ENCODE measurements around the gene DUSP22.

Gene DUSP22

DNA sequence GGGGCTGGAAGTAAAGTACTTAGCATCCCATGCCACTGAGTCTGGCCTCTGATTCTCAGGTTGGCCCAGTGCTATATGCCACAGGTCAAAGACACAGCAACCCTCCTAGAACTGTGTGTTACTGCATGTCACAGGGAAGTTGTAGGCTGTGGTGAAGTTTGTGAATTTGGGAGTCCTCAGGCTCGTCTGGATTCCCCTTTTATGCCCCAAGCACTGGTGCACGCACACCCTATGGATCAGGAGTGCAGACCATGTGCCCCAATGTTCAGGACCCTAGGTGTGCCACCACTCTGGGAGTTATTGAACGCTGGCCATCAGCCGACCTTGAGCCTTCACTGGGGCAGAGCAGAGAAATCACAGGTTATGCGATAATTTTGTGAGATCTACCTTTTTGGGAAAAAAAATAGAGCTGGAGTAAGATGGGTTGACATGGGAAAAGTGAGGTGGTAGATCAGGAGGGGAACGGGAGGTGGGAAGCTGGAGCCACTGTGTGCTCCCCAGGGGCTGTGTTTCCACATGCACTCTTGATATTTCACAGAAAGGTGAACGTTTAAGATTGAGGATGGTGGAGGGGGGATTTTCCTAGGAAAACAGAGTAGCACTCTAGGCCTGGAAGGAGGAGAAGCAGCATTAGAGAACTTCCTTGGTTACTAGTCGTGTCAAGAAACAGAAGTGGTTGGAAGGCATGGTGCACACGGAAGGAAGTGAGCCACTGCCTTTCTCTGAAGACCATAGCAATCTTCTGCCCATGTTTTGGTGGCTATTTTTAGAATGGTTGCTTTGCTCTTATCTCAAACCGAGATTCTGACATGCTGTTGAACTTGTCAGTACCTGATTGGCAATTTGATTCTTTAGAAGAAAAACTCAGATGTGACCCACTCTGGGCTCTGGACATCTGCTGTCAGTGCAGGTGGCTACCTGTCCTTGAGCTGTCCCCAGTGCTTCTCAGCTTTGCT lies 44.1 kb downstream of the DUSP22 start:
- DNase-seq (ENCODE audit: low read depth in 4 of 4, low spot score in 1 of 4), result no peak

DNA sequence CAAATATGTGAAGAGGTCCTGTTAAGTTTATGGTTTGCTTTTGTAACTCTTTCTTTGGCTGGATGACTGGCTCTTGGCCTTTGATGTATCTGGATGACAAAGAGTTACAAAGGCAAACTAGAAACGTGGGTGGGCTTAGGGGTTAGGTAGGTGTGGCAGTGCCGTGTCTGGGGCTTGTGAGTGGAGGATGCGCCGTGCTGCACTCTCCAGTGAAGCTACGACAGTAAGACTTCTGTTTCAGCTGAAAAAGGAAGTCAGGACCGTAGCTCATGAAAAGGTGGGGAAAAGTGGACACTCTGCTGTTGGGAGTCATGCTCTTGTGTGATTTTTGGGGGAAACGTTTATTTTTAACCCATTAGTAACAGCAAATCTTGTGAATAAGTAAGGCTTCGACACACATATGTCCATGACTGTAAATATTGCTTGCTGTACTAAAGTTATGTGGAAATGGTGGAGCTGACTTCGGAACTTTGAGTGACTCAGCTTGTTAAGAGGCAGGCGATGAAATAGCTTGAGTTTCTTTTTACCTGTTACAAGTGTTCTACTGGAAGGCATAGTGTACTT lies 45.6 kb downstream of the DUSP22 start:
- no peak for DNase-seq (ENCODE audit: low read depth in 4 of 4, low spot score in 1 of 4)

DNA sequence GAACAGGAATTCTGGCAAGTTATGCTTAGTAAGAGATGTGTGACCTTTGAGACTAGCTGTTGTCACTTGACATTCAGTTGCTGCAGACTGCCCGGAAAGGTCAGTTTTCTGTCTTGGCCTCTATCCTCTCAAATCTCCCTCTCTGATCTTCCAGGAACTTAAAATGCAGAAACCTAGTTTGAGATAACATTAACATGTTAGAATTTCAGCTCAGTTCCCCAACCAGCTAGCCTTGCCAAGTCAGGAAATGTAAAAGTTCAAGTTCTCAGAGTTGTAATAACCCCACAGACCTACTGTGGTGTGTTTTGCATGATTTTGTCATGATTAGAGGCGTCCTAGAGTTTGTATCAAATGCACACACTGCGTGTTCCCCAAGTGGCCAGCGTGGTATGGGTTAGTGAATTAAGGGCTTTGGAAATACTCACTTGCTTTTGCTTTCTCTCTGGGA lies 46.6 kb downstream of the DUSP22 start:
- no peak for DNase-seq (ENCODE audit: low read depth in 4 of 4, low spot score in 1 of 4)

DNA sequence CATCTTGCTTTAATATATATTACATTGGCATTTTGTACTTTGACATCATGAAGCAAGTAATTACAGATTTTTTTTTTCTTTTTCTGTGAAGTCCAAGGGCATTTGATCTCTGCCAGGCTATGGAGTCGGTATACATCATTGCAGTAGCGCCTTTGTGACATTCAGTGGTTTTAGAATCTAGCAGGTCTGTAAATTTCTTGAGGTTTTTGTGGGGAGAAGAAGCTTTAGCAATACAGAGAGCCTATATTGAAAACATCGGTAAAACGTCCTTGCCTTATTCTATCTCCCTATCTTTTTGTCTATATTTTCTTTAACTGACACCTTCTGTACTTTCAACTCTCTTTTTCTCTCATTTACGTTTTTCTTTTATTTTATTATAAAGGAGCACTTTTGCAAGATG lies 47.2 kb downstream of the DUSP22 start:
- no peak for DNase-seq (ENCODE audit: low read depth in 4 of 4, low spot score in 1 of 4)

DNA sequence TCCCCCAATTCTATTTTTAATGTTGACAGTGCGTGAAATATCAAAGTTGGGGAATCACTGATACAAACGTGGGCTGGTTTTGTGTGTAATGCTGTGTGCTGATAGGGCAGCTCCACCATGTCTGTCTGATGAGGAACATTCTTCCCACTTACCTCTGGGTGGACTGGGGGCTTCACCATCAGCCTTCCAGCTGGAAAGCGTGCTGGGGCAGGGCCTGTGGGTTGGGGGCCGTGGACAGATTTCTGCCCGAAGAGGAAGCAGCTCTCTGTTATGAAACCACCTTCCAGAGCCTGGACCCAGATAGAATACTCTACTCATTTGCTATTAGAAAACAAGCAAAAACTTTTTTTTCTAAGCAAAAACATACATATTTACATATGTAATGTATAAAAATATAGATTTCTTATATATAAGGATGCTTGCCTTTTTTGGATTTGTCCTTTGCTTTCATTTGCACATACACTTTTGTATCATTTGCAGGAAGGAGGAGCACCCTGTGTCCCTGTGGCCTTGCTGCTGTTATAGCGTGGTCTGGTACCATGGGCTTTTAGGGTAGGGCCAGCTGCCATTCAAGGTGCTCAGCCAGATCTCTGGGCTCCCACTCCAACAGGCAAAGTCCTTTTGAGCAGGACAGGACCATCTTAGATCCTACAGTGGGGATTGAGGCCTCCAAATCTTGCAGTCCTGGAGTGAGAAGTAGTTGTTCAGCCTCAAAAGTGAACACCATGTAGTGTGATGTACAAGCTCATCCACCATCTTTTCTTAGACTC lies 48.1 kb downstream of the DUSP22 start:
- DNase-seq (ENCODE audit: low read depth in 4 of 4, low spot score in 1 of 4), result no peak

DNA sequence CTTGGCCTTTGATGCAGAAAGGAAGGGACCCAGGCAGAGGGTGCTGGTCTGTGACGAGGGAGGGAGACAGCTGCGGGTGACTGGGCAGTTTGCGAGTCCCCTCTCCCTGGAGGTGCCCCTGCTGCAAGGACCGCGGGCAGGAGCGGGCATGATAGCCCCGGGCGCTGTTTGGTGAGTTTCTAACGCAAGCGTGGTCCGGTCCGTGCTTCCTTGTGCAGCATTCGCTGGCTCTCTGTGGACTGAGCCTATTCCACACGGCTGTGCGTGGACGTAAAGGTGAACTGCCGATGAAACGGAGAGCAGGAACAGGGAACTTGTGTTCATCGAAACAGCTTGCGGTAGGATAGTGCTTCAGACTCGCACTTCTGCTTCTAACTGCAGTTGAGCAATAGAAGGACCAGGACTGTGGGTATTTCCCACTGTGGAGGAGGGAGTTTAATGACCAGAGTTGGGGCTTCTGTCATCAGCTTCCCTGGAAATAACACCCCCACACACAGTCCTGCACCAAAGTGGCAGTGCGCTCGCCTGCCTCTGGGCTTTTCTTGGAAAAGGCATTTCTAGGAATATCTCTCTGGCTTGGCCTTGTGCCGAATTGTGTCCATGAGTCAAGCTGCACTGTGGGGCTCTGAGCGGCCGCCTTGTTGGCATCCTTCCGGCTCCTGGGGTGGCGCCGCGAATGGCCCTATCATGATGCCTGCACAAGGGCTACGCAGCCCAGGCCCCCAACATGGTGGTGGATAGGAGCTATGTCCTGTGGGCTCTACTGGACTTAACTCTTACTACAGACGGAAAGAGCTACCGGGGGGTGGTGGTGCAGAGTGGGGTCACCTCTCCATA lies 48.9 kb downstream of the DUSP22 start:
- DNase-seq (ENCODE audit: low read depth in 4 of 4, low spot score in 1 of 4), result no peak

DNA sequence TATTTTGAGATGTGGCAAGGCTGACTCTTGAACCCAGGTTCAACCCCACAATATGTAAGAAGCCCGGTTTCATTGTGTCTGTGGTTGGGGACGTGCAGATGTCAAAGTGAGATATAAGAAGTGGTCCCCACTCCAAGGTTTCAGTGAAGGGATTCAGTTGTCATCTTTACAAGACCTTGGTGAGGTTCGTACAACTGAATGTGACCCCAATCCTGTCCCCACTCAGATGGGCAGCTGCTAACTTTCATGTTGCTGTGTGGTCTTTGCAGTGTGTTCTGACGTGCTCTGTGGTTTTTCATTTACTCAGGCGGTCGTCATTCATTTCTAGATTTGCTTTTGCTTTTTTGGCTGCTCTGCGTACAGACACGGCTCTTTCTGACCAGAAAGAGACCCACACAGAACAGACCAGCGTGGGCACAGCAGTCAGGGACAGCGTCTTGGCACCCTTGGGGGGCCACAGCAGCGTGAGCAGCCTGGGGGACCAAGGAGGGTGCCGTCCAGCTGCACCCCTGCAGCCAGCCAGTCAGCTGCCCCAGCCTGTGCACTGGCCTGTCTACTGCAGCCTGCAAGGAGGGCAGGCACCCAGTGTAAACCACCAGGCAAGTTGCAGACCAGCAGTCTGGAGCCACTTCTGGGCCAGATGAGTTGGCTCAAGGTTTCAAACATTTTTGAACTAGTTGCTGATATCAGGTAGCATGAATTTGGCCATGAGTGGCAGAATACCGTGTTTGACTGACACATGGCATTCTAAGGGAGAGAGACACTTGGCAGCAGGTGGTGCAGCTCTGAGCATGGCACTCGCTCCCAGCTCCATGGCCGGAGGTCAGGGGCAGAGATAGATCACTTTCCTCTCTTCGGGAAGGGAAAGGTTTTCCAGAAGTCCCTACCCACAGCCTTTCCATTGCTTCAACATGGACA lies 49.9 kb downstream of the DUSP22 start:
- no peak for DNase-seq (ENCODE audit: low read depth in 4 of 4, low spot score in 1 of 4)

DNA sequence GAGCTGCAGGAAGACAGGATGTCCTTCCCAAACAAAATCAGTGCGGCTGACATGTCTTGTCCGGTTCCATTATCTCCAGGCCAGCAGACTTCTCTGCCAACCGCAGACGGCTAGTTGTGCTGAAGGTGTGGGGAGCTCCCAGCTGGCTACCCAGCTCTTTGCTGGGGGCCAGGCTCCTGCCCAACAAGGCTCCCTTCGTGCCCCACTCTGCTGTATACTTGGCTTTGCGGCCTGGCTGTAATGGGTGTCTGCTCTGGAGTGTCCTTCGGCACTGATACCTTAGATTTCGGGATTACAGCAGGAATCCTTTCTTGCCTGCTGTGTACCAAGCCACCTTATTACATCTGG lies 50.5 kb downstream of the DUSP22 start:
- DNase-seq (ENCODE audit: low read depth in 4 of 4, low spot score in 1 of 4), result no peak

DNA sequence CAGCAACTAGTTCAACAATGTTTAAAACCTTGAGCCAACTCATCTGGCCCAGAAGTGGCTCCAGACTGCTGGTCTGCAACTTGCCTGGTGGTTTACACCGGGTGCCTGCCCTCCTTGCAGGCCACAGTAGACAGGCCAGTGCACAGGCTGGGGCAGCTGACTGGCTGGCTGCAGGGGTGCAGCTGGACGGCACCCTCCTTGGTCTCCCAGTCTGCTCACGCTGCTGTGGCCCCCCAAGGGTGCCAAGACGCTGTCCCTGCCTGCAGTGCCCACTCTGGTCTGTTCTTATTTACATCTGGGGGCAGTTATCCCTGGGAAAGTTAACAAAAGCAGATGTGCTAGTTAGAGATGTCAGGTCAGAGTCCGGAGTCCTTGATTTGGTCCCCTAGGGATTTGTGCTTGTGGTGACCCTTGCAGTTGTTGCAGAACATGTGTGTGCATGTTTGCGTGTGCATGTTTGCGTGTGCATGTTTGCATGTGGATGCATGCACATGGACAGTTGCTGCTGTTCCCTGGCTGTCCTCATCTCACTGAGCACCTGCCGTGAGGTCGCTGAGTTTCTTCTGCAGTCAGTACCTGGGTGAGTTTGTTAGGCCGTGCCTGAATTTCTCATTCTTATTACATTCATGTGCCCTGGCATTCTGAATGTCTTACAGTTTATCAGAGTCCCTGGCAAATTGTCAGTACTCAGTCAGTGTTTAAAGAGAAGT lies 51.1 kb downstream of the DUSP22 start:
- no peak for DNase-seq (ENCODE audit: low read depth in 4 of 4, low spot score in 1 of 4)

DNA sequence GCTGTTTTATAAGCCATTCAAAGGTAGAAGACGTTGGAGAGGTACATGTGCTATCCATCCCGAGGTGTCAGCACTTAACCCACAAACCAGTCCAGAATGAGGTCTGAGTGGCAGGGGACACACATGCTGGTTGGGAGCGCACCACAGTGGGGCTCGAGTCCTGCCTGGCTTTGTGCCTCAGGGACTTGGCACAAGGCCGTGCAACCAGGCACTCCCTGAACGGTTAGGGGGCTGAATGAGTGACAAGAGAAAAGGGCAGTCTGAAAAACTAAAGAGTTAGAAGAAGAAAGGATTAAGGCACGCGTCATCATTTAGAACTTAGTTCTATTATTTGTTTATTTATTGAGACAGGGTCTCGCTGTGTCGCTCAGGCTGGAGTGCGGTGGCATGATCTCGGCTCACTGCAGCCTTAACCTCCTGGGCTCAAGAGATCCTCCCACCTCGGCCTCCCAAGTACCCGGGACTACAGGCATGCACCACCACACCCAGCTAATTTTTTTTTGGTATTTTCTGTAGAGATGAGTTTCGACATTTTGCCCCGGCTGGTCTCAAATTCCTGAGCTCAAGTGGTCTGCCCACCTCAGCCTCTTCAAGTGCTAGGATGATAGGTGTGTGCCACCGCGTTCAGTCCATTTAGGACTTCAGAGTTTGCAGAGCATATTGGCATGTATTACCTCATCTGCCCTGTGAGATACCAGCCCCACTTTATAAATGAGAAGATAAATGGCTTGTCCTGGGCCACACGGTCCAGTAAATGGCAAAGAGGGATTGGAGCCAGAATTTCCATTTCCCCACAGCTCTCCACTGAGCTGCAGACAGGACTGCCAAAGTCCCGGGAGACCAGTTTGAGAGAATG lies 51.9 kb downstream of the DUSP22 start:
- DNase-seq (ENCODE audit: low read depth in 4 of 4, low spot score in 1 of 4), result no peak

DNA sequence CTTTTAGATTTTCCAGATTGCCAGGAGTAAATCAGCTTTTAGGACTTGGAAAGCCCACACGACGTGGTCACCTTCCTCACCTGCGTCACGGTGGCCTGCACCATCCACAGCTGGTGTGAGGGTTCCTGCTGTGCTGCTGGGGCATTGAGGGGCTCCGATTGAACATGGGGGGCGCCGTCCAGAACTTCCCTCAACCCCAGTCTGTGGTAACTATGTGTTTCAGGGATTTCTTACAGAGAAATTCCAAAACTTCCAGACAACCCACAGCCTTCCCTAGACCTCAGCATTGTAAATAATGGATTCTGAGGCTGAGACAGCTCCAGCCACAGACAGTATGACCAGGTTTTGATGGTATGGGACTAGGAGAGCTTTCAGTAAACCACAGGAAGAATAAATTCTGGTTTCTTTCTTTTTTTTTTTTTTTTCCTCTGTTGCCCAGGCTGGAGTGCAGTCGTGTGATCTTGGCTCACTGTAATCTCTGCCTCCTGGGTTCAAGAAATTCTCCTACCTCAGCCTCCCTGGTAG lies 52.6 kb downstream of the DUSP22 start:
- DNase-seq (ENCODE audit: low read depth in 4 of 4, low spot score in 1 of 4), result no peak

DNA sequence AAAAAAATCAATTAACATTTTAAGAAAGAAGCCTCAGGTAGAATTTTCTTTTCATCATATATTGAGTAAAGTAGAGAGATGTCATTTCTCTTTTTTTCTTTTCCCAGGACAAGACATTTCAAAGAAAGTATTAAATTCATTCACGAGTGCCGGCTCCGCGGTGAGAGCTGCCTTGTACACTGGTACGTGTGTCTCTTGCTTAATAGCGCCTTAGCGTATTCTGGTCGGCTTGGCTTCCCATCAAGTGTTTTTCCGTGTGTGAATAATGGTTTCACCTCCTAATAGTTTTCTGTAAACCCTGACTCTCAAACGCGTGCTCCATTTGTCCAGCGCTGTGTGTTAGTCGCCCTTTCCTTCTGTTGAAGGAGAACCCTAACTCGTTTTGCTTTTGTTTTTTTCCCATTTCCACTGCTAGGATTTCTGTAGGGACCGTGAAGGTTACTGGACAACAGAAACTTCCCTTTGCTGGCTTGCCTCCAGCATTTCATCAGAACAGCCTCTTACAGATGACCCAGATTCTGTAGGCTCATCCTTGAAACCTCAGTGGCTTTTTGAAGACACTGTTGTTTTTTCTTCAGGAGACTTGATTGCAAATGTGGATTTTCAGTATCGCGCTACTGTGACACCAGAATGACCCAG lies 53.6 kb downstream of the DUSP22 start:
- no peak for DNase-seq (ENCODE audit: low read depth in 4 of 4, low spot score in 1 of 4)

DNA sequence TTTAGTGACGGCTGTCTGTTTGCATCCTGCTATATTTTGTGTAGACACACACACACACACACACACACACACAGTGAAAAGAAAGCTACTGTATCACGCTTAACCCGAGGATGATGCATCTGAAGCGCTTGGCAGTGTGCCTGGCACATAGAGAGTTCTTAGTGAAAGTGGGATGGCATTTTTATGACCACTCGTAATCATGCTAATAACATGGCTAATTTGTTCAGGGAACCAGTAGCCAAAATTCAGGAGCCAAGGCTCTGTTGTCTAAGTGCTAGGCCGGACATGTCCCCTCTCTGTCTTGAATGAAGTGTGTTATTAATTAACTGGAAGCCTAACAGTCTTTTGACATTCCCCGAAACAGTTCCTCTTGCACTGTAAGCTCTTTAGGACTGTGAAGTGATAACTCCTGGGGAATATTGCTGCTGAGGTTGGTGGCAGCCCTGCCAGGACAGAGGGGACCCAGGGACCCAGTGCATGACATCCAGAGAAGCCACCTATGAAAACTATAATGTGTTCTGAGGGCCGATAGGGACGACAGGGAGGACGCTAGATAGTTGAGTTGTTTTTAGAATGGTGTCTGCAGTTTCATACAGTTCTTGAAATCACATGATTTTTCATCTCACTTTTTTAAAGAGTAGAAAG lies 54.2 kb downstream of the DUSP22 start:
- DNase-seq (ENCODE audit: low read depth in 4 of 4, low spot score in 1 of 4), result no peak

DNA sequence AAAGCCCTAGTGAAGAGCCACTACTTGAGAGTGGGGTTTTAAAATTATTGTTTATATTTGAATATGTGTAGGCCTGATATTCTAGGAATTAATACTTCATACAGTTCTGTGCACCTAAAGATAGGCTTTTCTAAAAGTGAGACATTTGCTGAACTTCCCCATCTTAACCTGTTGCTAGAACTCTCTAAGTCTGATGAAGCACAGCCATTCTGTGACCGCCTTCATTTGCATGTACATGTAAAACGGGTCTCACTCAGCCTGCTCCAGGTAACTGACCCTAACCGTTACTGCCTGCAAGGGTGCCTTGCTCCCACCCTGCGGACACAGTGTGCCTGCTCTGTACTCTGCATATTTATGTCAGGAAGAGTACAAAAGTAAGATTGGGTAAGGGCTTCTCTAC lies 54.9 kb downstream of the DUSP22 start:
- DNase-seq (ENCODE audit: low read depth in 4 of 4, low spot score in 1 of 4), result no peak

DNA sequence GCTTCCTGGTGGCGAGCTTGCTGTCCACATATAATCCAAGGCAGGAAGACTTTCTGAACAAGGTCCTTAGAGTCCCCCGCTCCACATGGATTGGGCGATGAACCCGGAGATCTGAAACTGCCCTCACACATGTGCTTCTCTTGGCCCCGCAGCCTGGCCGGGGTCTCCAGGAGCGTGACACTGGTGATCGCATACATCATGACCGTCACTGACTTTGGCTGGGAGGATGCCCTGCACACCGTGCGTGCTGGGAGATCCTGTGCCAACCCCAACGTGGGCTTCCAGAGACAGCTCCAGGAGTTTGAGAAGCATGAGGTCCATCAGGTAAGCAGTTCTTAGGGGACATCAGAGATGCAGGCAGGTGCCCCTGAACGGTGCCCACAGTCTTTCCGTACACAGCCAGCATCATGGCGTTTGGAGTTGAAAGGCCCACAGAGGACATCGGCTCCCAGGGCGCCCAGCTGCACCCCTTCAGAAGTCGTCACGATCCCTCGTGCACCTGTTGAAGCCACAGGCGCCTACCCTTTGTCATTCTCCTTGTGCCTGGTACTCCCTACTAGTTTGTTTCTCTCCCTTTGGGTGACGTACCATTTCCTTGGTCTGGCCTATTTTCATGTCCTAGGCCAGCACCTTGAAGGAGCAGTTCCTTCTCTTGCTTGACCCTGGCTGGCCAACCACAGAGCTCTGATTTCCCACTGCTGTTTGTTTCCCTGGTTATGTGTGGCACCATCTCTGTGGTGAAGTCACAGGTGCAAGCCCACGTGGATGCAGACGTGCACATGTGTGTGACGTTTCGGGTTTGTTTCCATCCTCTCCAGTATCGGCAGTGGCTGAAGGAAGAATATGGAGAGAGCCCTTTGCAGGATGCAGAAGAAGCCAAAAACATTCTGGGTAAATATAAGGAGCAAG lies 55.9 kb downstream of the DUSP22 start:
- DNase-seq (ENCODE audit: low read depth in 4 of 4, low spot score in 1 of 4), result no peak

DNA sequence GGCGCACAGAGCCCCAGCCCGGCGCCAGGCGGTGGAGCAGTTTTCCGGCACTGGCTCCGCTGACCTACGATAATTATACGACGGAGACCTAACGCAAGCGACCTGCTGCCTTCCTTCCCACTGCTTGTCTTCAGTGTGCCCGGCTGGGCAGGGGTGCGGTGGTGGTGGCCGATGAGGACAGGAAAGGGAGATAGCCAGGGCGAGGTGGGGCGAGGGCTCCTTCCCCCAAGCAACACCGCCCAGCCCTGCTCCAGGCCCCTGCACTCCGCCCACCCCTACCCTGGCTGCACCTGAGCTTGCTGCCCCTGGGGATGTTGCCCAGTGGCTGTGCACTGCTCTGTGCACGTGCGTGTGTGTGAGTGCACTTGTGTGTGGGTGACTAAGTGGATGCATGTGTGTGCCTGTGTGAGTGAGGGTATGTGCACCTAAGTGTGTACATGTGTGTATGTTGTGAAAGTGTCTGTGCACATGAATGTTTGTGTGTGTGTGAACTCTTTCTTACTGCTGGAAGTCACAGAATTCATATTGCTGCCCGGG lies 56.6 kb downstream of the DUSP22 start:
- no peak for DNase-seq (ENCODE audit: low read depth in 4 of 4, low spot score in 1 of 4)
